HEK293 (cell line): ENCODE results near the gene GALNTL6.

Experiments used
- CTCF ChIA-PET: fragments of 350-600 bp; formaldehyde crosslinking; extraction: SDS; loops from one replicate; lab custom pipeline; 2021; ENCODE audit warnings: antibody characterized with exemption; lab: Yijun Ruan, JAX
- POLR2A ChIA-PET: fragments of 300-600 bp; formaldehyde crosslinking; extraction: SDS; loops from one replicate; lab custom pipeline; 2020; ENCODE audit warnings: antibody characterized with exemption, inconsistent platforms; lab: Yijun Ruan, JAX
- H3K27ac ChIP-seq: fragments of 200-500 bp; sonication (Bioruptor generic); 2 replicates; pipeline ENCODE4 v1.5.1; 2014; ENCODE audit warnings: low read depth, low read length, control low read depth, inconsistent platforms; ENCODE audit errors: extremely low read depth
- H3K36me3 ChIP-seq, 2 experiments: fragments of 200-500 bp in 1 of 2; sonication (Bioruptor generic) in 1 of 2; 1 replicate in 1 of 2; 2 replicates in 1 of 2; pipeline ENCODE4 v1.5.1; 2014 to 2017; ENCODE audit warnings: inconsistent platforms in 2 of 2, low read length in 2 of 2; ENCODE audit not compliant: control insufficient read depth in 2 of 2, insufficient read depth in 1 of 2
- H3K4me1 ChIP-seq: fragments of 200-500 bp; sonication (Bioruptor generic); 2 replicates; pipeline ENCODE4 v1.5.1; 2014; ENCODE audit warnings: mild to moderate bottlenecking, low read length, inconsistent platforms; ENCODE audit not compliant: control insufficient read depth, insufficient read depth
- H3K4me3 ChIP-seq: 2 replicates; pipeline ENCODE4 v1.5.1; 2011; ENCODE audit warnings: low read depth, mild to moderate bottlenecking, control low read depth, low read length, moderate library complexity
- H3K9me3 ChIP-seq: fragments of 200-500 bp; sonication (Bioruptor generic); 2 replicates; pipeline ENCODE4 v1.5.1; 2014; ENCODE audit warnings: low read depth, low read length, inconsistent platforms; ENCODE audit not compliant: control insufficient read depth, insufficient read depth
- GFI1B ChIP-seq: fragments of 450-650 bp; formaldehyde crosslinking; IDR thresholded peaks from 2 replicates; pipeline ENCODE4 v1.5.1; 2016; ENCODE audit warnings: missing biosample characterization, missing genetic modification characterization
- HOXA7 ChIP-seq: sonication (generic); formaldehyde crosslinking; IDR thresholded peaks from 2 replicates; pipeline ENCODE4 v1.8.1; 2022; ENCODE audit warnings: missing genetic modification reagents, borderline replicate concordance
- HOXC10 ChIP-seq: sonication (generic); formaldehyde crosslinking; IDR thresholded peaks from 2 replicates; pipeline ENCODE4 v1.8.1; 2023; ENCODE audit warnings: mild to moderate bottlenecking, missing genetic modification reagents
- PRDM10 ChIP-seq: fragments of 450-650 bp; formaldehyde crosslinking; IDR thresholded peaks from 2 replicates; pipeline ENCODE4 v1.5.1; 2016; ENCODE audit warnings: missing biosample characterization, missing genetic modification characterization
- PRDM4 ChIP-seq: fragments of 450-650 bp; formaldehyde crosslinking; IDR thresholded peaks from 2 replicates; pipeline ENCODE4 v1.5.1; 2017; ENCODE audit warnings: missing biosample characterization, missing genetic modification characterization
- SCRT1 ChIP-seq: fragments of 450-650 bp; formaldehyde crosslinking; IDR thresholded peaks from 2 replicates; pipeline ENCODE4 v1.5.1; 2016; ENCODE audit warnings: missing biosample characterization, missing genetic modification characterization, borderline replicate concordance
- SP7 ChIP-seq: fragments of 450-650 bp; formaldehyde crosslinking; IDR thresholded peaks from 2 replicates; pipeline ENCODE4 v1.5.1; 2016; ENCODE audit warnings: missing biosample characterization, missing genetic modification characterization
- ZBTB20 ChIP-seq: fragments of 450-650 bp; formaldehyde crosslinking; IDR thresholded peaks from 2 replicates; pipeline ENCODE4 v1.5.1; 2016; ENCODE audit warnings: missing biosample characterization, missing genetic modification characterization
- ZFHX2 ChIP-seq: fragments of 450-650 bp; formaldehyde crosslinking; conservative IDR thresholded peaks from 2 replicates; pipeline ENCODE4 v1.5.1; 2016; ENCODE audit warnings: missing biosample characterization, missing genetic modification characterization
- ZFP69B ChIP-seq: fragments of 450-650 bp; formaldehyde crosslinking; IDR thresholded peaks from 2 replicates; pipeline ENCODE4 v1.5.1; 2016; ENCODE audit warnings: missing biosample characterization, missing genetic modification characterization
- ZNF157 ChIP-seq: fragments of 450-650 bp; formaldehyde crosslinking; IDR thresholded peaks from 2 replicates; pipeline ENCODE4 v1.5.1; 2016; ENCODE audit warnings: missing biosample characterization, missing genetic modification characterization
- ZNF24 ChIP-seq: fragments of 450-650 bp; formaldehyde crosslinking; IDR thresholded peaks from 2 replicates; pipeline ENCODE4 v1.5.1; 2016; ENCODE audit warnings: missing biosample characterization, missing genetic modification characterization
- ZNF404 ChIP-seq: fragments of 450-650 bp; formaldehyde crosslinking; IDR thresholded peaks from 2 replicates; pipeline ENCODE4 v1.5.1; 2017; ENCODE audit warnings: missing biosample characterization, missing genetic modification characterization
- ZNF433 ChIP-seq: fragments of 450-650 bp; formaldehyde crosslinking; IDR thresholded peaks from 2 replicates; pipeline ENCODE4 v1.5.1; 2016; ENCODE audit warnings: missing biosample characterization, missing genetic modification characterization, low read depth
- ZXDB ChIP-seq: fragments of 450-650 bp; formaldehyde crosslinking; IDR thresholded peaks from 2 replicates; pipeline ENCODE4 v1.5.1; 2016; ENCODE audit warnings: missing biosample characterization, missing genetic modification characterization
- TF ChIP-seq, protein P1 (sequence below): fragments of 450-650 bp; formaldehyde crosslinking; conservative IDR thresholded peaks from 2 replicates; pipeline ENCODE4 v1.5.1; 2016; ENCODE audit warnings: low read depth, missing biosample characterization, missing genetic modification characterization
- TF ChIP-seq, protein P2 (sequence below): fragments of 450-650 bp; formaldehyde crosslinking; IDR thresholded peaks from 2 replicates; pipeline ENCODE4 v1.5.1; 2016; ENCODE audit warnings: missing biosample characterization, missing genetic modification characterization

GALNTL6 gene

GRCh38 chr4:172992648-172993378, 1179.6 kb downstream of the GALNTL6 start (continued):
- 0 out of 2 replicates have a peak, but pooled peaks have one; percentile 30 for TF ChIP-seq PRDM10
- TF ChIP-seq ZBTB20 (tag by site-specific recombination): no peak
- TF ChIP-seq PRDM4 (tag by site-specific recombination): no peak
- TF ChIP-seq HOXC10 (CRISPR knock-in tag): no peak
- TF ChIP-seq, protein P1, sequence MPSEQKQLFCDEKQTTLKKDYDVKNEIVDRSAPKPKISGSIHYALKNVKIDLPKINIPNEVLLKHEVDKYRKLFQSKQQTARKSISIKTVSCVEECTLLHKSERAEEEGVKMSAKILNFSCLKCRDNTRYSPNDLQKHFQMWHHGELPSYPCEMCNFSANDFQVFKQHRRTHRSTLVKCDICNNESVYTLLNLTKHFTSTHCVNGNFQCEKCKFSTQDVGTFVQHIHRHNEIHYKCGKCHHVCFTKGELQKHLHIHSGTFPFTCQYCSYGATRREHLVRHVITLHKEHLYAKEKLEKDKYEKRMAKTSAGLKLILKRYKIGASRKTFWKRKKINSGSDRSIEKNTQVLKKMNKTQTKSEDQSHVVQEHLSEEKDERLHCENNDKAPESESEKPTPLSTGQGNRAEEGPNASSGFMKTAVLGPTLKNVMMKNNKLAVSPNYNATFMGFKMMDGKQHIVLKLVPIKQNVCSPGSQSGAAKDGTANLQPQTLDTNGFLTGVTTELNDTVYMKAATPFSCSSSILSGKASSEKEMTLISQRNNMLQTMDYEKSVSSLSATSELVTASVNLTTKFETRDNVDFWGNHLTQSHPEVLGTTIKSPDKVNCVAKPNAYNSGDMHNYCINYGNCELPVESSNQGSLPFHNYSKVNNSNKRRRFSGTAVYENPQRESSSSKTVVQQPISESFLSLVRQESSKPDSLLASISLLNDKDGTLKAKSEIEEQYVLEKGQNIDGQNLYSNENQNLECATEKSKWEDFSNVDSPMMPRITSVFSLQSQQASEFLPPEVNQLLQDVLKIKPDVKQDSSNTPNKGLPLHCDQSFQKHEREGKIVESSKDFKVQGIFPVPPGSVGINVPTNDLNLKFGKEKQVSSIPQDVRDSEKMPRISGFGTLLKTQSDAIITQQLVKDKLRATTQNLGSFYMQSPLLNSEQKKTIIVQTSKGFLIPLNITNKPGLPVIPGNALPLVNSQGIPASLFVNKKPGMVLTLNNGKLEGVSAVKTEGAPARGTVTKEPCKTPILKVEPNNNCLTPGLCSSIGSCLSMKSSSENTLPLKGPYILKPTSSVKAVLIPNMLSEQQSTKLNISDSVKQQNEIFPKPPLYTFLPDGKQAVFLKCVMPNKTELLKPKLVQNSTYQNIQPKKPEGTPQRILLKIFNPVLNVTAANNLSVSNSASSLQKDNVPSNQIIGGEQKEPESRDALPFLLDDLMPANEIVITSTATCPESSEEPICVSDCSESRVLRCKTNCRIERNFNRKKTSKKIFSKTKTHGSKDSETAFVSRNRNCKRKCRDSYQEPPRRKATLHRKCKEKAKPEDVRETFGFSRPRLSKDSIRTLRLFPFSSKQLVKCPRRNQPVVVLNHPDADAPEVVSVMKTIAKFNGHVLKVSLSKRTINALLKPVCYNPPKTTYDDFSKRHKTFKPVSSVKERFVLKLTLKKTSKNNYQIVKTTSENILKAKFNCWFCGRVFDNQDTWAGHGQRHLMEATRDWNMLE: no peak
- TF ChIP-seq ZFHX2 (tag by site-specific recombination): no peak

- Histone ChIP-seq H3K4me3 (no peak overlapping the region), H3K27ac (no peak overlapping the region)
- POLR2A ChIA-PET: no interaction called here
- TF ChIP-seq ZNF157 (tag by site-specific recombination): no peak
- no peak for TF ChIP-seq ZXDB (tag by site-specific recombination)
- TF ChIP-seq, protein P2, sequence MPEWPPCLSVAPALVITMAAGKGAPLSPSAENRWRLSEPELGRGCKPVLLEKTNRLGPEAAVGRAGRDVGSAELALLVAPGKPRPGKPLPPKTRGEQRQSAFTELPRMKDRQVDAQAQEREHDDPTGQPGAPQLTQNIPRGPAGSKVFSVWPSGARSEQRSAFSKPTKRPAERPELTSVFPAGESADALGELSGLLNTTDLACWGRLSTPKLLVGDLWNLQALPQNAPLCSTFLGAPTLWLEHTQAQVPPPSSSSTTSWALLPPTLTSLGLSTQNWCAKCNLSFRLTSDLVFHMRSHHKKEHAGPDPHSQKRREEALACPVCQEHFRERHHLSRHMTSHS (tag by site-specific recombination): no peak
- no peak for TF ChIP-seq ZNF404 (tag by site-specific recombination)
- TF ChIP-seq ZNF24 (tag by site-specific recombination): no peak
- no peak for TF ChIP-seq GFI1B
- TF ChIP-seq HOXA7 (CRISPR knock-in tag): no peak
- no peak for TF ChIP-seq ZFHX2 (tag by site-specific recombination)
- TF ChIP-seq ZFP69B: no peak
- no peak for TF ChIP-seq ZNF433 (tag by site-specific recombination)
- TF ChIP-seq SCRT1: no peak
- TF ChIP-seq SP7 (tag by site-specific recombination): no peak
- TF ChIP-seq, all 188 proteins: peak for 0
- no peaks in the 10 kb centered on the region for H3K9me3 ChIP-seq
- no peaks in the 10 kb centered on the region for H3K36me3 ChIP-seq
- CTCF ChIA-PET: no interaction called here
- H3K4me1 ChIP-seq: 0 out of 2 replicates have a peak, but pooled peaks cover 3% of the 10 kb centered on the region
These were observed 1182.0 kb downstream of the GALNTL6 start for GRCh38 chr4:172995161-172995560.
